Mesendoderm (in vitro differentiated cells): ENCODE data around the gene NCAPH2.

Experiments used
- DNase-seq: peaks from one replicate; pipeline ENCODE4 v3.0.0; 2013
- H2AK5ac ChIP-seq: 2 replicates; pipeline ENCODE4 v1.6.1; 2013; ENCODE audit warnings: low read length, inconsistent platforms
- H2BK120ac ChIP-seq: 2 replicates; pipeline ENCODE4 v1.6.1; 2013; ENCODE audit warnings: low read depth, mild to moderate bottlenecking, low read length, moderate library complexity, mixed read lengths
- H2BK15ac ChIP-seq: replicated peaks from 2 replicates; pipeline ENCODE4 v1.6.1; 2013; ENCODE audit warnings: low read depth, mild to moderate bottlenecking, moderate library complexity
- H2BK5ac ChIP-seq: 2 replicates; pipeline ENCODE4 v1.6.1; 2013; ENCODE audit warnings: low read length, inconsistent platforms
- H3K18ac ChIP-seq: 2 replicates; pipeline ENCODE4 v1.6.1; 2013; ENCODE audit warnings: mild to moderate bottlenecking, low read length, mixed read lengths
- H3K23ac ChIP-seq: one replicate; pipeline ENCODE4 v1.6.1; 2013; ENCODE audit warnings: low read length
- H3K27ac ChIP-seq: 2 replicates; pipeline ENCODE4 v1.5.1; 2013; ENCODE audit warnings: low read depth, mild to moderate bottlenecking, inconsistent platforms, low read length, moderate library complexity
- H3K27me3 ChIP-seq: 2 replicates; pipeline ENCODE4 v1.6.1; 2013; ENCODE audit warnings: low read length, control low read depth, mild to moderate bottlenecking, inconsistent platforms; ENCODE audit not compliant: insufficient read depth, poor library complexity
- H3K36me3 ChIP-seq: 2 replicates; pipeline ENCODE4 v1.6.1; 2013; ENCODE audit warnings: low read length, inconsistent platforms; ENCODE audit not compliant: control insufficient read depth, insufficient read depth
- H3K4ac ChIP-seq: one replicate; pipeline ENCODE4 v1.6.1; 2013; ENCODE audit warnings: low read depth, mild to moderate bottlenecking, low read length, moderate library complexity
- H3K4me1 ChIP-seq: 2 replicates; pipeline ENCODE4 v1.6.1; 2013; ENCODE audit warnings: low read depth, low read length, inconsistent platforms; ENCODE audit not compliant: control insufficient read depth
- H3K4me2 ChIP-seq: 2 replicates; pipeline ENCODE4 v1.6.1; 2013; ENCODE audit warnings: low read length
- H3K4me3 ChIP-seq: 2 replicates; pipeline ENCODE4 v1.5.1; 2013; ENCODE audit warnings: mild to moderate bottlenecking, low read length
- H3K56ac ChIP-seq: one replicate; pipeline ENCODE4 v1.6.1; 2013; ENCODE audit warnings: low read length
- H3K79me1 ChIP-seq: 2 replicates; pipeline ENCODE4 v1.6.1; 2013; ENCODE audit warnings: low read length, inconsistent platforms
- H3K79me2 ChIP-seq: 2 replicates; pipeline ENCODE4 v1.6.1; 2013; ENCODE audit warnings: mild to moderate bottlenecking, low read length; ENCODE audit not compliant: control insufficient read depth, insufficient read depth
- H3K9ac ChIP-seq: 2 replicates; pipeline ENCODE4 v1.6.1; 2013; ENCODE audit warnings: low read length, inconsistent platforms
- H4K5ac ChIP-seq: one replicate; pipeline ENCODE4 v1.6.1; 2013; ENCODE audit warnings: low read length
- H4K8ac ChIP-seq: one replicate; pipeline ENCODE4 v1.6.1; 2013; ENCODE audit warnings: low read depth, mild to moderate bottlenecking, control low read depth, low read length, moderate library complexity
- WGBS: extraction: QIAGEN DNeasy Blood & Tissue Kit; methylation state at CpG from one replicate; pipeline ENCODE4 v1.1.7; 2013; ENCODE audit warnings: low lambda C conversion rate, missing lambda C conversion rate; ENCODE audit not compliant: insufficient coverage; ENCODE audit errors: extremely low coverage; 5-methylcytosine and 5-hydroxymethylcytosine counted together

The NCAPH2 gene

DNA sequence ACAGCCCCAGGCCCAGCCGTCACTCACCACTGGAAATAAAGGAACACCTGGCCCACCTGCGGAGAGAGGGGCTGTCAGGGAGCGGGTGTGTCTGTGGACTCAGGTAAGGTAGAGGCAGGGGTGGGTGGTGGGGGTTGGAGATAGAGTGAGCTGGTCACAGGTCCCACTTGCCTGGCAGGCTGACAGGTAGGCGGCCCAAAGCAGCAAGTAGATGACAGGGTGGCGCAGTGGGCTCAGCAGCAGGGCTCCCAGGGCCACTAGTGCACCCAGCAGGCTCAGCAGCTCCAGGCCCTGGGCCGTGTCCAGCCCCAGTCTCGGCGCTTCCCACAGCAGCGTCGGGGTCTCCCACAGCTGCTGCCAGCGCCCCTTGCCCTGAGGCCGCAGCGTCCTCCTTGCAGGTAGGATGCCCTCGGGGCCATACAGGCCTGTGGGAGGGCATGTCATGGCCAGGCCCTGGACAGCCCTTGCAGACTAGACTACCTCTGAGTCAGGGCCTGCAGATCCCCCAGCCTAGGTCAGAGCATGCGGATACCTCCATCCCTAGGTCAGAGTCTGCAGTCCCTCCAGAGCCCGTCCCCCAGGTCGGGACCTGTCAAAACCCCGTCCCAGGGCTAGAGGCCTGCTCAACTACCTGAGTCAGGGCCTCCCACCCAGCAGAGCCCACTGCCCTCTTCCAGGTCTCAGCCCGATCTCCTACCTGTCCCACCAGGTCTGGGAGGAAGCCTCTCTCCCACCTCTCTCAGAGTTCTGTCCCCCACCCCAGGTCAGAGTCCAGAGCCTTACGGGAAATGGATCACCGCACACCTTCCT lies 1.2 kb upstream of the NCAPH2 start:
- H3K4ac ChIP-seq: no peak overlapping the region
- H3K4me2 ChIP-seq: peak overlapping the region; percentile 93
- peak overlapping the region; percentile 86 for H3K4me3 ChIP-seq
- peak overlapping the region; percentile 98 for H3K56ac ChIP-seq
- peak overlapping the region; percentile 96 for H3K9ac ChIP-seq
- H3K18ac ChIP-seq: no peak overlapping the region
- H2BK15ac ChIP-seq: no peak overlapping the region
- peak overlapping the region; percentile 94 for H3K23ac ChIP-seq
- no peak overlapping the region for H2BK5ac ChIP-seq
- no peaks in the 10 kb centered on the region for H3K27me3 ChIP-seq
- peaks cover 17% of the 10 kb centered on the region for H3K79me2 ChIP-seq
- peaks cover 2% of the 10 kb centered on the region for H3K36me3 ChIP-seq
- H4K8ac ChIP-seq: no peak overlapping the region
- no peak overlapping the region for H2BK120ac ChIP-seq
- no peaks in the 10 kb centered on the region for H3K4me1 ChIP-seq
- no peak overlapping the region for H2AK5ac ChIP-seq
- DNase-seq: no peak
- H3K79me1 ChIP-seq: peaks cover 8% of the 10 kb centered on the region
- WGBS: no CpG with 5 or more reads among the region's 21 CpGs
- H3K27ac ChIP-seq: no peak overlapping the region
- H4K5ac ChIP-seq: no peak overlapping the region

DNA sequence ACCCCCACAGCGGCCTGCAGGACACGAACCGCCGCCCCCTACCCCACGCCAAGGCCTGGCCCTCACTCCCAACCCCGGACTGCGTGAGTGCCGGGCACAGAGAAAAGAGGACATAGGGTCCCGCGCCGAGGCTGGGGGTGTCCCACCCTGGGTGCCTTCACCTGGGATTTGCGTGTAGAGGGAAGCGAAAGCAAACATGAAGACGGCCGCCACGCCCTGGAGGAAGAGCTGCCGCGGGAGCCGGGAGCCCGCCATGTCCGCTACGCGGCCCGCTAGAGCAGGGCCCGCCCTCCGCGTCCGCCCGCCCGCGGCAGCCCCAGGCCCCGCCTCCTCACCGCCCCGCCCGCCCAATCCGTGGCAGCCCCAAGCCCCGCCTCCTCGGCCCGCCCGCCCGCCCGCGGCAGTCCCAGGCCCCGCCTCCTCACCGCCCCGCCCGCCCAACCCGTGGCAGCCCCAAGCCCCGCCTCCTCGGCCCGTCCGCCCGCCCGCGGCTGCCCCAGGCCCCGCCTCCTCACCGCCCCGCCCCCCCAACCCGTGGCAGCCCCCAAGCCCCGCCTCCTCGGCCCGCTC lies 518 bp upstream of the NCAPH2 start, which contains the start of gene LMF2:
Gene LMF2, minus strand, starts transcription at position 282 of the 570 bp plus-strand sequence. Its CDS starts 27 bp downstream, at position 255.
- H3K4me1 ChIP-seq: no peaks in the 10 kb centered on the region
- DNase-seq: no peak
- peaks cover 2% of the 10 kb centered on the region for H3K36me3 ChIP-seq
- H2BK5ac ChIP-seq: peak within 1 kb of the TSS; percentile 98
- no CpG with 5 or more reads among the region's 62 CpGs for WGBS
- H3K27ac ChIP-seq: peak within 1 kb of the TSS; percentile 2
- H3K79me1 ChIP-seq: peaks cover 12% of the 10 kb centered on the region
- H3K56ac ChIP-seq: peak within 1 kb of the TSS; percentile 100
- peak within 1 kb of the TSS; percentile 3 for H3K18ac ChIP-seq
- H3K4me3 ChIP-seq: peak within 1 kb of the TSS; percentile 98
- peak within 1 kb of the TSS; percentile 22 for H3K4ac ChIP-seq
- no peak within 1 kb of the TSS for H2BK15ac ChIP-seq
- no peaks in the 10 kb centered on the region for H3K27me3 ChIP-seq
- H2AK5ac ChIP-seq: no peak within 1 kb of the TSS
- H3K79me2 ChIP-seq: peaks cover 20% of the 10 kb centered on the region
- no peak within 1 kb of the TSS for H4K8ac ChIP-seq
- peak within 1 kb of the TSS; percentile 93 for H3K4me2 ChIP-seq
- H3K23ac ChIP-seq: peak within 1 kb of the TSS; percentile 94
- peak within 1 kb of the TSS; percentile 97 for H3K9ac ChIP-seq
- H2BK120ac ChIP-seq: no peak within 1 kb of the TSS
- no peak within 1 kb of the TSS for H4K5ac ChIP-seq

- Histone ChIP-seq H4K5ac (no peak overlapping the region), H3K4ac (no peak overlapping the region), H2BK15ac (no peak overlapping the region), H2AK5ac (no peak overlapping the region), H3K4me2 (peak overlapping the region; percentile 45), H3K4me1 (no peaks in the 10 kb centered on the region), H3K79me1 (peaks cover 14% of the 10 kb centered on the region), H2BK120ac (no peak overlapping the region), H3K36me3 (peaks cover 2% of the 10 kb centered on the region), H3K27me3 (no peaks in the 10 kb centered on the region), H3K79me2 (peaks cover 27% of the 10 kb centered on the region), H4K8ac (no peak overlapping the region), H3K23ac (no peak overlapping the region), H2BK5ac (no peak overlapping the region), H3K4me3 (peak overlapping the region; percentile 98), H3K9ac (peak overlapping the region; percentile 97), H3K27ac (no peak overlapping the region), H3K18ac (no peak overlapping the region), H3K56ac (peak overlapping the region; percentile 100)
- WGBS: no CpG with 5 or more reads among the region's 3 CpGs
- no peak for DNase-seq
Measured at GRCh38 chr22:50508897-50509296, 873 bp downstream of the NCAPH2 start.

DNA sequence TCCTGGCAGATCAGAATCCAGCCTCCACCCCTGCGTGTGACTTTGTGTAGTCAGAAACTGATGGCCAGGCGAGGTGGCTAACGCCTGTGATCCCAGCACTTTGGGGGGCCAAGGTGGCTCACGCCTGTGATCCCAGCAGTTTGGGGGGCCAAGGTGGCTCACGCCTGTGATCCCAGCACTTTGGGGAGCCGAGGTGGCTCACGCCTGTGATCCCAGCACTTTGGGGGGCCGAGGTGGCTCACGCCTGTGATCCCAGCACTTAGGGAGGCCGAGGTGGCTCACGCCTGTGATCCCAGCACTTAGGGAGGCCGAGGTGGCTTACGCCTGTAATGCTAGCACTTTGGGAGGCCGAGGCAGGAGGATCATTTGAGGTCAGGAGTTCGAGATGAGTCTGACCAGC lies 5.2 kb downstream of the NCAPH2 start:
- no peak overlapping the region for H3K18ac ChIP-seq
- peaks cover 21% of the 10 kb centered on the region for H3K79me1 ChIP-seq
- H3K56ac ChIP-seq: no peak overlapping the region
- H3K27me3 ChIP-seq: no peaks in the 10 kb centered on the region
- H2BK15ac ChIP-seq: no peak overlapping the region
- no CpG with 5 or more reads among the region's 15 CpGs for WGBS
- H3K79me2 ChIP-seq: peaks cover 39% of the 10 kb centered on the region
- DNase-seq: no peak
- no peak overlapping the region for H2BK120ac ChIP-seq
- H3K9ac ChIP-seq: no peak overlapping the region
- H2AK5ac ChIP-seq: no peak overlapping the region
- no peaks in the 10 kb centered on the region for H3K4me1 ChIP-seq
- H3K27ac ChIP-seq: no peak overlapping the region
- peaks cover 2% of the 10 kb centered on the region for H3K36me3 ChIP-seq
- H2BK5ac ChIP-seq: no peak overlapping the region
- H3K4me2 ChIP-seq: no peak overlapping the region
- H4K8ac ChIP-seq: no peak overlapping the region
- no peak overlapping the region for H3K4me3 ChIP-seq
- H4K5ac ChIP-seq: no peak overlapping the region
- H3K23ac ChIP-seq: no peak overlapping the region
- no peak overlapping the region for H3K4ac ChIP-seq

DNA sequence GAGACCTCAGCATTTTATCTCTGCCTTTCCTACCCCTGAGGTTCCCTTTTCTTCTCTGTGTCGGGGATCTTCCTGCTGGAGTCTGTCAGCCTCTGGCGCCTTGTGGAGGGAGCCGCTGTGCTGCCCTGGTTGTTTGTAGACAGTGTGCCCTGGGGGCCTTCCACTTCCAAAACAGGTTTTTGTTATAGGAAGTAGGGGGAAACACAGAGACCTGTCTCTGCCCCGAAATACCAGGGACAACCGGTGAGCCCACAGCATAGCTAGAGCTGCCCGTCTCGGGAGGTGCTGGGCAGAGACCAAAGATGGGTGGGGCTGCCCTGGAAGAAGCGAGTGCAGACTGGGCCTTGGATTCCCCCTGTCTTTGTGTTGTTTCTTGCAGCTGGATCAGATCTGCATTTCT lies 8.0 kb downstream of the NCAPH2 start:
- no peak overlapping the region for H3K18ac ChIP-seq
- no peak overlapping the region for H4K5ac ChIP-seq
- H3K27ac ChIP-seq: no peak overlapping the region
- H3K79me1 ChIP-seq: peaks cover 19% of the 10 kb centered on the region
- no peak overlapping the region for H3K4me2 ChIP-seq
- no CpG with 5 or more reads among the region's 8 CpGs for WGBS
- no peak overlapping the region for H4K8ac ChIP-seq
- no peaks in the 10 kb centered on the region for H3K4me1 ChIP-seq
- DNase-seq: no peak
- no peak overlapping the region for H3K4ac ChIP-seq
- no peak overlapping the region for H2BK15ac ChIP-seq
- H3K4me3 ChIP-seq: no peak overlapping the region
- no peak overlapping the region for H2BK120ac ChIP-seq
- no peak overlapping the region for H3K9ac ChIP-seq
- H2AK5ac ChIP-seq: no peak overlapping the region
- peaks cover 5% of the 10 kb centered on the region for H3K36me3 ChIP-seq
- no peak overlapping the region for H3K56ac ChIP-seq
- H3K79me2 ChIP-seq: peaks cover 26% of the 10 kb centered on the region
- H3K27me3 ChIP-seq: no peaks in the 10 kb centered on the region
- no peak overlapping the region for H2BK5ac ChIP-seq
- no peak overlapping the region for H3K23ac ChIP-seq
